IMR-90 (cell line): ENCODE data around the gene DAB1.

Experiments used
- POLR2A ChIP-seq: IDR thresholded peaks from 2 replicates; pipeline ENCODE4 v1.6.1; 2012; ENCODE audit warnings: mild to moderate bottlenecking, low read depth, low read length
- RAD21 ChIP-seq: IDR thresholded peaks from 2 replicates; pipeline ENCODE4 v1.6.1; 2012; ENCODE audit warnings: low read length, improper control_type of control experiment
- RFX5 ChIP-seq: IDR thresholded peaks from 2 replicates; pipeline ENCODE4 v1.8.0; 2012; ENCODE audit warnings: low read depth, mild to moderate bottlenecking, low read length, moderate library complexity
- SMC3 ChIP-seq: fragments of 150-350 bp; IDR thresholded peaks from 2 replicates; pipeline ENCODE4 v1.6.1; 2016; ENCODE audit warnings: low read depth, mild to moderate bottlenecking, antibody characterized with exemption, low read length, moderate library complexity
- TF ChIP-seq, protein P1 (sequence below): fragments of 150-350 bp; IDR thresholded peaks from 2 replicates; pipeline ENCODE4 v1.6.1; 2017; ENCODE audit warnings: mild to moderate bottlenecking, antibody characterized with exemption, low read length, low read depth
- TF ChIP-seq, protein P2 (sequence below): conservative IDR thresholded peaks from 2 replicates; pipeline ENCODE4 v1.5.1; 2012; ENCODE audit warnings: mild to moderate bottlenecking, low read depth, low read length, improper control_type of control experiment

DNA sequence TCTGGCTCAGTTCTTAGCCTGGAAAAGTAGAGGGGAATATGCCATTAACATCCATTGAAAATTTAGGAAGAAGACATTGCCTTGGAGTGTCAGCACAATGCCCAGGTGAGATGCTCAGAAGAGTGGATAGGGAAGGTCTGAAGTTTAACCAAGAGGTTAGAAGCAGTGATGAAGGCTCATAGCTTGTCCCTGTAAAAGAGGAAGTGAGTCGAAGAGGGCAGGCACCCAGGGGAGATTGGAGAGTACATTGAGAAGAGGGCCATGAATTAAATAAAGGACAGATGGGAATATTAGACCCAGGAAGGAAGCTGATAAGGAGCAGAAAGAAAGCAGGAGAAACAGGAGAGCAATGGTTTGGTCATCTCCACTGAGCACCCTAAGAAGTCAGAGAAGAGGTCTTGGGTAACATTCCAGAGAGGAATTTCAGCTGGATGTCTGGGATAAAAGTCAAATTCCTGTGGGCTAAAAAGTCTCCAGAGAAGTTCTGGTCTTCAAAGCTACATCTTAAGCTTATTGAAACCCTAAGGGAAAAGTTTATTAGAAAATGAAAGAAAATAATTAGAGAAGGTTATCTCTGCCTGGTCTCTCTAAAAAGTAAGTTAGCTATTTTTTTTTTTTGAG, 475.3 kb downstream of the DAB1 start:
- TF ChIP-seq, protein P1, sequence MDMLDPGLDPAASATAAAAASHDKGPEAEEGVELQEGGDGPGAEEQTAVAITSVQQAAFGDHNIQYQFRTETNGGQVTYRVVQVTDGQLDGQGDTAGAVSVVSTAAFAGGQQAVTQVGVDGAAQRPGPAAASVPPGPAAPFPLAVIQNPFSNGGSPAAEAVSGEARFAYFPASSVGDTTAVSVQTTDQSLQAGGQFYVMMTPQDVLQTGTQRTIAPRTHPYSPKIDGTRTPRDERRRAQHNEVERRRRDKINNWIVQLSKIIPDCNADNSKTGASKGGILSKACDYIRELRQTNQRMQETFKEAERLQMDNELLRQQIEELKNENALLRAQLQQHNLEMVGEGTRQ: no peak
- TF ChIP-seq RAD21: no peak
- TF ChIP-seq, protein P2, sequence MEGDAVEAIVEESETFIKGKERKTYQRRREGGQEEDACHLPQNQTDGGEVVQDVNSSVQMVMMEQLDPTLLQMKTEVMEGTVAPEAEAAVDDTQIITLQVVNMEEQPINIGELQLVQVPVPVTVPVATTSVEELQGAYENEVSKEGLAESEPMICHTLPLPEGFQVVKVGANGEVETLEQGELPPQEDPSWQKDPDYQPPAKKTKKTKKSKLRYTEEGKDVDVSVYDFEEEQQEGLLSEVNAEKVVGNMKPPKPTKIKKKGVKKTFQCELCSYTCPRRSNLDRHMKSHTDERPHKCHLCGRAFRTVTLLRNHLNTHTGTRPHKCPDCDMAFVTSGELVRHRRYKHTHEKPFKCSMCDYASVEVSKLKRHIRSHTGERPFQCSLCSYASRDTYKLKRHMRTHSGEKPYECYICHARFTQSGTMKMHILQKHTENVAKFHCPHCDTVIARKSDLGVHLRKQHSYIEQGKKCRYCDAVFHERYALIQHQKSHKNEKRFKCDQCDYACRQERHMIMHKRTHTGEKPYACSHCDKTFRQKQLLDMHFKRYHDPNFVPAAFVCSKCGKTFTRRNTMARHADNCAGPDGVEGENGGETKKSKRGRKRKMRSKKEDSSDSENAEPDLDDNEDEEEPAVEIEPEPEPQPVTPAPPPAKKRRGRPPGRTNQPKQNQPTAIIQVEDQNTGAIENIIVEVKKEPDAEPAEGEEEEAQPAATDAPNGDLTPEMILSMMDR: no peak
- no peak for TF ChIP-seq RFX5
- TF ChIP-seq POLR2A: no peak
- no peak for TF ChIP-seq SMC3
